CD4-positive, alpha-beta T cell (primary cell): ENCODE results near the gene PRM2. TPM values are rescaled to one million over a fixed set of nuclear protein-coding genes. Genes with fewer than 3 reads are reported as not detected.
A peak's percentile ranks its signal among the peaks of the same experiment; 100 is the strongest.

Experiments
- ATAC-seq: fragments of 200-7000 bp; cut with Tn5 transposase; one replicate; pipeline ENCODE4 v1.10.0; 2022; ENCODE audit warnings: mild to moderate bottlenecking; ENCODE audit not compliant: poor library complexity
- CTCF ChIA-PET: fragments of 350-600 bp; sonication (Branson Sonifier 250); formaldehyde crosslinking; loops from one replicate; lab custom pipeline; 2021; ENCODE audit warnings: antibody characterized with exemption, inconsistent platforms; lab: Charles Lee
- POLR2A ChIA-PET: fragments of 350-600 bp; sonication (Branson Sonifier 250); formaldehyde crosslinking; loops from one replicate; lab custom pipeline; 2021; ENCODE audit warnings: antibody characterized with exemption, inconsistent platforms; lab: Charles Lee
- DNase-seq, 14 experiments: peaks; one replicate each; pipeline ENCODE4 v3.0.0-alpha.2; 2013 to 2020; ENCODE audit warnings: mixed read lengths in 2 of 14
- H3K27ac ChIP-seq, 2 donors: one replicate each; pipeline versions ENCODE4 v1.5.1 to v1.7.0; 2013; ENCODE audit warnings: low read length in 2 of 2, low read depth in 1 of 2, mild to moderate bottlenecking in 1 of 2
- H3K27me3 ChIP-seq, 2 experiments: 1 replicate in 1 of 2; 2 replicates in 1 of 2; pipeline versions ENCODE4 v1.6.1 to v1.7.0; 2013; ENCODE audit warnings: low read length in 2 of 2, control low read depth in 1 of 2, mild to moderate bottlenecking in 1 of 2, moderate library complexity in 1 of 2; ENCODE audit not compliant: insufficient read depth in 2 of 2, control insufficient read depth in 1 of 2
- H3K36me3 ChIP-seq: one replicate; pipeline ENCODE4 v1.6.1; 2013; ENCODE audit warnings: low read length, control low read depth; ENCODE audit not compliant: insufficient read depth
- H3K4me1 ChIP-seq: one replicate; pipeline ENCODE4 v1.6.1; 2013; ENCODE audit warnings: low read length, control low read depth; ENCODE audit not compliant: insufficient read depth
- H3K4me3 ChIP-seq: one replicate; pipeline ENCODE4 v1.5.1; 2013; ENCODE audit warnings: mild to moderate bottlenecking, low read length, moderate library complexity
- H3K9me3 ChIP-seq, 2 experiments: 1 replicate in 1 of 2; 2 replicates in 1 of 2; pipeline versions ENCODE4 v1.6.1 to v1.7.0; 2013; ENCODE audit warnings: low read length in 2 of 2, mild to moderate bottlenecking in 2 of 2, control low read depth in 1 of 2, moderate library complexity in 1 of 2; ENCODE audit not compliant: control insufficient read depth in 1 of 2, insufficient read depth in 1 of 2
- H3K27ac Mint-ChIP-seq: one replicate; pipeline ENCODE4 v1.8.0; 2020; ENCODE audit warnings: mixed read lengths
- H3K27me3 Mint-ChIP-seq: one replicate; pipeline ENCODE4 v1.8.0; 2021; ENCODE audit warnings: mixed read lengths
- H3K36me3 Mint-ChIP-seq: one replicate; pipeline ENCODE4 v1.8.0; 2021; ENCODE audit warnings: low read depth, mixed read lengths
- H3K4me1 Mint-ChIP-seq: one replicate; pipeline ENCODE4 v1.8.0; 2021; ENCODE audit warnings: low read depth, mixed read lengths
- H3K4me3 Mint-ChIP-seq: one replicate; pipeline ENCODE4 v1.8.0; 2020; ENCODE audit warnings: mild to moderate bottlenecking, mixed read lengths
- H3K9me3 Mint-ChIP-seq: one replicate; pipeline ENCODE4 v1.8.0; 2020; ENCODE audit warnings: mixed read lengths
- intact Hi-C, 2 experiments: fragments of 100-400 bp; cut with DNase I in 1 of 2; cut with micrococcal nuclease in 1 of 2; formaldehyde crosslinking; loops; one replicate each; pipeline versions ENCODE4 v1.15.1 to v1.9.0; 2023 to 2025; cut with DNase I, micrococcal nuclease
- total RNA-seq, 174 experiments: library from RNA in 2 of 174; stranded (reverse) in 2 of 174; gene quantifications; one replicate each; pipeline ENCODE4 v1.2.3 and lab custom pipeline; 2021 to 2026
- TF ChIP-seq, protein P1 (sequence below): fragments of 200-600 bp; IDR thresholded peaks from one replicate; pipeline ENCODE4 v1.8.0; 2022; ENCODE audit warnings: antibody characterized with exemption, mild to moderate bottlenecking

Gene PRM2
- total RNA-seq, 2 experiments from 2014 or later = not detected

DNA sequence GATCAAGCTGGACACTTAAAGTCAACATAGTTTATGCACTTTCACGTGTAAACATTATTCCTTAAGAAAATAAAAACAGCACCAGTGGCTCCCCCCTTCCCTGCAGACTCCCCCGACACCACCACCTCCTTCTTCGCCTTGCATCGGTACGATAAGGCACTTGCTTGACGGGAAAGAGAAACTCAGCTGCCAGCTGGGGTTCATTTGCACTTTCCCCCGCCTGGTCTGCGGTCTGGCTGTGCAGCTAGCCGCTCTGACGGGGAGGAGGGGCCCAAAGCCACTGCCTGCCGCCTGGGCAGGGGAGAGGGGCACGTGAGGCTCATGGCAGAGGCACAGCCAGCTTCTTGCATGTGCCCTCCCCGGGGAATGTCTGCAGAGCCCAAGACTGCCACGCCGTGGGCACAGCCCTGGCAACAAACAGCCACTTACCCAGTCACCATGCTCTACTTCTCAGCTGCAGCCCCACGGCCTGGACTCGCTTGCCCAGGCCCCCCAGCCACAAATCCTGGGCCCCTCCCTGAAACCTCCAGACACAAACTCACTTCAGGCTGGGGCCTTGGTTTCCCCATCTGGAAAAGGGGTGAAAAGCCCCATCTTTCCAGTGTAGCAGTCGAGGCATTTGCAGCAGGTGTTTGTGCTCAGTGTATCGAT lies 21.3 kb upstream of the PRM2 start:
- peak; percentile 51 to 85 (median 65) for DNase-seq
- intact Hi-C loops = loop anchor here (1.0 to 5.0 kb wide), 3 partner anchors 40 to 327 kb away; partner anchors contain the start of gene SOCS1 (in 1 of the 2)
- no peaks in the 10 kb centered on the region for H3K36me3 ChIP-seq

DNA sequence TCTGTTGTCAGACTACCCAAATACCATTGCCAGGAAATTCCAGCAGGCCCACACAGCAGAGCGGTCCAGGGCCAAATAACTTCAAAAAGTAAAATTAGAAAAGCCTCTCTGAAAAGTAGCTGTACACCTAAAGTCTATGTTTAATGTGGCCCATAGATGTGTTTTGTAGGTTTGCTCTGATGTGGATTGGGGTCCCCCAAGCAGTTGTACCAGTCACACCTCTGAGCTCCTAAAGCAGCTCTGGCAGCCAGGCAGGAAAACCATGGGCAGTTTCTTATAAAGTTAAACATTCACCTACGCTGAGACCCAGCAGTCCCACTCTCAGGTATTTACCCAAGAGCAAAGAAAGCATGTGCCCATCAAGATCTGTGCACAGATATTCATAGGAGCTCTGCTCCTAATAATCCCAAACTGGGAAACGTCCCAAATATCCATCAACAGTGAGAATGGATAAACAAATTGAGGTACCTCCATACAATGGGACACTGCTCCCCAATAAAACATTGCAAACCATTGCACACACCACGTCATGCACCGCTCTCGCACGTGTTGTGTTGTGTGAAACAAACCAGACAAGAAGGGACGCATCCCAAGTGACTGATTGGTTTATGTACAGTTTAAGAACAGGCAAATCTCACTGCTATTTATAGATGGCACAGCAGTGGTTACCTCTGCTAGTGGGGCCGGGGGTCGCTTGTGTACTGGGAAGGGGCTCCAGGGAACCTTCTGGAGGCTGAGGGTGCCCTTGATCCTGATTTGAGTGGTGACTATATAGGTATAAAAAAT lies 20.6 kb upstream of the PRM2 start:
- H3K4me1 Mint-ChIP-seq = peaks cover 33% of the 10 kb centered on the region
- Histone ChIP-seq H3K27ac (no peak overlapping the region), H3K4me3 (peak overlapping the region; percentile 42), H3K36me3 (no peaks in the 10 kb centered on the region), H3K4me1 (peaks cover 24% of the 10 kb centered on the region), H3K9me3 (no peaks in the 10 kb centered on the region), H3K27me3 (peaks cover 0 to 3% of the 10 kb centered on the region in 2 experiments)
- H3K9me3 Mint-ChIP-seq = no peaks in the 10 kb centered on the region
- H3K27me3 Mint-ChIP-seq = no peaks in the 10 kb centered on the region
- H3K4me3 Mint-ChIP-seq = peak overlapping the region; percentile 82
- TF ChIP-seq, protein P1, sequence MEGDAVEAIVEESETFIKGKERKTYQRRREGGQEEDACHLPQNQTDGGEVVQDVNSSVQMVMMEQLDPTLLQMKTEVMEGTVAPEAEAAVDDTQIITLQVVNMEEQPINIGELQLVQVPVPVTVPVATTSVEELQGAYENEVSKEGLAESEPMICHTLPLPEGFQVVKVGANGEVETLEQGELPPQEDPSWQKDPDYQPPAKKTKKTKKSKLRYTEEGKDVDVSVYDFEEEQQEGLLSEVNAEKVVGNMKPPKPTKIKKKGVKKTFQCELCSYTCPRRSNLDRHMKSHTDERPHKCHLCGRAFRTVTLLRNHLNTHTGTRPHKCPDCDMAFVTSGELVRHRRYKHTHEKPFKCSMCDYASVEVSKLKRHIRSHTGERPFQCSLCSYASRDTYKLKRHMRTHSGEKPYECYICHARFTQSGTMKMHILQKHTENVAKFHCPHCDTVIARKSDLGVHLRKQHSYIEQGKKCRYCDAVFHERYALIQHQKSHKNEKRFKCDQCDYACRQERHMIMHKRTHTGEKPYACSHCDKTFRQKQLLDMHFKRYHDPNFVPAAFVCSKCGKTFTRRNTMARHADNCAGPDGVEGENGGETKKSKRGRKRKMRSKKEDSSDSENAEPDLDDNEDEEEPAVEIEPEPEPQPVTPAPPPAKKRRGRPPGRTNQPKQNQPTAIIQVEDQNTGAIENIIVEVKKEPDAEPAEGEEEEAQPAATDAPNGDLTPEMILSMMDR = no peak
- intact Hi-C loops = loop anchor here (1.0 to 5.0 kb wide), 3 partner anchors 40 to 326 kb away; partner anchors contain the start of gene SOCS1 (in 1 of the 2)
- DNase-seq (peak in 1 of 14 experiments; percentile 15), ATAC-seq (peak; percentile 3)
- ChIA-PET CTCF (interaction anchor here (0.9 to 2.5 kb wide), 8 partner anchors 38 to 333 kb away, joined by 3 to 14 read pairs (median 4); partner anchors contain the start of gene SOCS1), POLR2A (interaction anchor here (1.0 to 3.7 kb wide), 7 partner anchors 14 to 72 kb away, joined by 3 to 47 read pairs (median 11); partner anchors contain the start of gene SOCS1)
- H3K36me3 Mint-ChIP-seq = no peaks in the 10 kb centered on the region
- peak overlapping the region; percentile 73 for H3K27ac Mint-ChIP-seq

More for the DNA sequence above, 21.3 kb upstream of the PRM2 start:
- ATAC-seq = peak; percentile 93
- H3K27ac ChIP-seq = no peak overlapping the region
- no peaks in the 10 kb centered on the region for H3K9me3 ChIP-seq
- H3K4me1 ChIP-seq = peaks cover 24% of the 10 kb centered on the region
- TF ChIP-seq, protein P1 = peak; percentile 39
- H3K9me3 Mint-ChIP-seq = no peaks in the 10 kb centered on the region
- peak overlapping the region; percentile 73 for H3K27ac Mint-ChIP-seq
- H3K4me3 Mint-ChIP-seq = peak overlapping the region; percentile 82
- peaks cover 33% of the 10 kb centered on the region for H3K4me1 Mint-ChIP-seq
- H3K27me3 Mint-ChIP-seq = no peaks in the 10 kb centered on the region
- peaks cover 0 to 3% of the 10 kb centered on the region in 2 experiments for H3K27me3 ChIP-seq
- H3K4me3 ChIP-seq = peak overlapping the region; percentile 42
- ChIA-PET CTCF (interaction anchor here (0.7 to 2.5 kb wide), 12 partner anchors 15 to 334 kb away, joined by 3 to 14 read pairs (median 4); partner anchors contain the start of gene SOCS1), POLR2A (interaction anchor here (1.0 to 3.7 kb wide), 7 partner anchors 13 to 73 kb away, joined by 3 to 47 read pairs (median 11); partner anchors contain the start of gene SOCS1)
- H3K36me3 Mint-ChIP-seq = no peaks in the 10 kb centered on the region

DNA sequence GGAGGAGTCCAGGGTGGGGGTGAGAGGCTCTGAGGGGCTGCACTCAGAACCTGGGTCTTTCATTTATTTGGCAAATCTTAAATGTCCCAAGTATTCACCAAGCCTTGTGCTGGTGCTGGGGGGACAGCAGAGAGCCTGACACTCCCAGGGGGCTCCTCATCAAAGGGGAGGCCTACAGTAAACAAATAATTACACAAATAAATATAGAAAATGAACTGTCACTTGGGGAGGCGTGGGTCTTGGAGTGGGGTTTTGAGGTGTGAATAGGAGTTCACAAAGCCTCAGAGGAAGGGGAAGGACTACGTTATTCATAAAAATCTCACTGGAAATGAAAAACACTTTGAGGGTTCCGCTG lies 20.0 kb upstream of the PRM2 start:
- no peak overlapping the region for H3K27ac Mint-ChIP-seq
- H3K9me3 Mint-ChIP-seq = no peaks in the 10 kb centered on the region
- ChIA-PET POLR2A (interaction anchor here (3.3 to 3.7 kb wide), 2 partner anchors 14 to 41 kb away, joined by 29 to 47 read pairs; partner anchors contain the start of gene SOCS1), CTCF (interaction anchor here (1.0 to 2.5 kb wide), 2 partner anchors 60 to 75 kb away, joined by 3 to 9 read pairs; no protein-coding TSS in a partner anchor)
- TF ChIP-seq, protein P1 = no peak
- no peak for ATAC-seq
- no peaks in the 10 kb centered on the region for H3K36me3 Mint-ChIP-seq
- H3K36me3 ChIP-seq = no peaks in the 10 kb centered on the region
- H3K27me3 ChIP-seq = peaks cover 0 to 3% of the 10 kb centered on the region in 2 experiments
- DNase-seq = no peak
- H3K9me3 ChIP-seq = no peaks in the 10 kb centered on the region
- H3K4me3 Mint-ChIP-seq = no peak overlapping the region
- H3K4me1 ChIP-seq = peaks cover 24% of the 10 kb centered on the region
- H3K4me1 Mint-ChIP-seq = peaks cover 33% of the 10 kb centered on the region
- H3K27me3 Mint-ChIP-seq = no peaks in the 10 kb centered on the region
- H3K27ac ChIP-seq = no peak overlapping the region
- intact Hi-C loops = loop anchor here (2.0 to 5.0 kb wide), 2 partner anchors 39 to 326 kb away; partner anchors contain the start of gene SOCS1 (in 1 of the 2)
- H3K4me3 ChIP-seq = no peak overlapping the region
